Right ventricle myocardium superior (tissue), 1 donor: ENCODE results near the gene PLEKHA6. TPM values are rescaled to one million over a fixed set of nuclear protein-coding genes. Genes with fewer than 3 reads are reported as not detected.
"Not testable (repeated sequence)": the region's sequence is repeated elsewhere in the genome, so short reads cannot be mapped to it uniquely, and the experiment has no call there.

Experiments
- ATAC-seq: fragments of 200-7000 bp; cut with Tn5 transposase; one replicate; pipeline ENCODE4 v1.9.1; 2020; ENCODE audit warnings: mild to moderate bottlenecking; ENCODE audit not compliant: poor library complexity
- DNase-seq: peaks from one replicate; pipeline ENCODE4 v3.0.0-alpha.2; 2020
- intact Hi-C: fragments of 100-400 bp; cut with DNase I; formaldehyde crosslinking; loops from one replicate; pipeline ENCODE4 v1.11.2; 2022
- total RNA-seq: library from RNA; stranded (reverse); fragmentation: NEBNext Ultra II Directional; extraction: Animal tissue kit (Norgen Biotek cat#: 25700); gene quantifications from one replicate; pipeline ENCODE4 v1.2.1, GENCODE V29; 2021
- donor health status: DM: no; HTN: yes; CAD: no; lungs with severe emphysema.

PLEKHA6 gene
- total RNA-seq, 1 donor from 2014 or later, result 20.0 TPM

DNA sequence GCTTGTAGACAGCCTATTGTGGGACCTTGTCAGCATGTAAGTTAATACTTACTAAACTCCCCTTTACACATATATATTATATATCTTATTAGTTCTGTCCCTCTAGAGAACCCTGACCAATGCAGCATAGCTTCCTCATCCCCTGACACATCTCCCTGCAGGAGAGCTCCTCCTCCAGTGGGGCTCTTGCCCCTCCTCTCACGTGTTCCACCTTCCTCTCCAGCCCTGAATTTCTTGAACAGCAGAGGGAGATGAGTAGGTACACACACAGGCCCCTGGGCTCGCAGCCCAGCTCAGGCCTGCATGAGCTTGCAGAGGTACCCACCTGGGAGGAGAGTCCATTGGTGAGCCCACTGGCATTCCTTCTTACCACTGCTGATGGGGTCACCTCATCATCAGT is 118.7 kb downstream of the PLEKHA6 start:
- intact Hi-C loops, result no loop called here
- no peak for ATAC-seq
- DNase-seq, result no peak

DNA sequence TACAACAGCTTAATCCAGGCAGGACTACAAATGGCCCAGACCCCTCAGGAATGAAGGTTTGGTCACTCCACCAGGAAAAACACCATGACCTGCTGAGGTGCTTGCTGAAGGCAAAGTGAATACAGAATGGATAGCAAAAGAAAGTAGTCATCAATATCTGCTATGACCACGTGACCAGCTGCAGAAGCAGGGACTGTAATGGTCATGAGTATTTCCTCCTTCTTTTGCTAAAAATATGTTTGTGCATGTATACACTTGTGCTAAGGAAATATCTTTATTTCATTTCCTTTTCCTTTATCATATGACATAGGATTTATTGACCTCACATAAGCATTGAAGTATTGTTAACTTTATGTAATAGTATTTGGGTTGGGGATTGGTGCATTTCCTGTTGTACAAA is 119.5 kb downstream of the PLEKHA6 start:
- intact Hi-C loops, result no loop called here
- ATAC-seq, result no peak
- no peak for DNase-seq

DNA sequence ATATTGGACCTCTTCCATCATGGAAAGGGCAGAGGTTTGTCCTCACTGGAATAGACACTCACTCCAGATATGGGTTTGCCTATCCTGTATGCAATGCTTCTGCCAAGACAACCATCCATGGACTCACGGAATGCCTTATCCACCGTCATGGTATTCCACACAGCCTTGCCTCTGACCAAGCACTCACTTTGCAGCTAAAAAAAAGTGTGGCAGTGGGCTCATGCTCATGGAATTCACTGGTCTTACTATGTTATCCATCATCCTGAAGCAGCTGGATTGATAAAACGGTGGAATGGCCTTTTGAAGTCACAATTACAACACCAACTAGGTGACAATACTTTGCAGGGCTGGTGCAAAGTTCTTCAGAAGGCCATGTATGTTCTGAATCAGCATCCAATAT is 120.3 kb downstream of the PLEKHA6 start:
- ATAC-seq, DNase-seq, intact Hi-C loops: not testable (repeated sequence)

GRCh38 chr1:204238520-204238919 is 121.2 kb downstream of the PLEKHA6 start:
- intact Hi-C loops, ATAC-seq, DNase-seq: not testable (repeated sequence)

- ATAC-seq, intact Hi-C loops, DNase-seq: not testable (repeated sequence)
Measured at GRCh38 chr1:204237515-204237914, 122.2 kb downstream of the PLEKHA6 start.

GRCh38 chr1:204232526-204232925 is 127.2 kb downstream of the PLEKHA6 start:
- no peak for DNase-seq
- intact Hi-C loops, result no loop called here
- no peak for ATAC-seq

GRCh38 chr1:204230211-204230610 is 129.5 kb downstream of the PLEKHA6 start:
- intact Hi-C loops, result no loop called here
- DNase-seq (no peak), ATAC-seq (no peak)

GRCh38 chr1:204228896-204229295 is 130.8 kb downstream of the PLEKHA6 start:
- intact Hi-C loops, result no loop called here
- ATAC-seq (no peak), DNase-seq (no peak)

DNA sequence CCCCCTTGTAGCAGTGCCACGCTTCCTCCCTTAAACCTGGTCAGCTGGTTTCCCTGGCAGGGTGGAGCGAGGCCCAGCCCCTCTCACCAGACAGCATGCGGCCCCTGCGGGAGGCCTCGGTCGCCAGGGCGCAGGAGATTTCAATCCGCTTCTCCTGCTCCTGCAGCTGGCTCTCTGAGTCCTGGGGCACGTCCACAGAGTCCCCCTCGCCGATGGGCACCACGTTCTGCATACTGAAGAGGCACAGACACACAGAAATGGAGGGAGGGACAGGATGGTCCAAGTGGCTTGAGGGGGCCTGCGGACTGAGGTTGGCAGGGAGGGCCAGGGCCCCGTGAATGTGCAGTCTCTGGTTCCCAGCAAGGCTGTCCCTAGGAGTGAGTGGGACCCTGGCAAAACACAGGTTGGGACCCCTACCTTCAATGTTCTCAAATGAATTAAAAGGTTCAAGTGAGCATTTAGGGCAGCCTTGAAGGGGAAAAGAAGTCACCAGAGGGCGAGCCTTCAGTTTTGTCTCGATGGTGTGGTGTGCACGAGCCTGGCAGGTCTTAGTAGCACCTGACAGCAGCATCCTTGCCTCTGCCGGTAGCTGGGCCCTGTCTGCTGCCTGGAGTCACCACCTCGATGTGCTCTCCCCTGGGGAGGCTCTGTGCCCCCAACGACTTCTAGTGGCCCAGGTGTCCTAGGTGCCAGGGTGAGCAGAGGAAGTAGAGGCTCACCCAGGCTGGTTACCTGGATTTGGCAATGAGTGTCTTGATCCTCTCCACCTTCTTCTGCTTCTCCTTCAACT is 131.5 kb downstream of the PLEKHA6 start:
- intact Hi-C loops, result no loop called here

DNA sequence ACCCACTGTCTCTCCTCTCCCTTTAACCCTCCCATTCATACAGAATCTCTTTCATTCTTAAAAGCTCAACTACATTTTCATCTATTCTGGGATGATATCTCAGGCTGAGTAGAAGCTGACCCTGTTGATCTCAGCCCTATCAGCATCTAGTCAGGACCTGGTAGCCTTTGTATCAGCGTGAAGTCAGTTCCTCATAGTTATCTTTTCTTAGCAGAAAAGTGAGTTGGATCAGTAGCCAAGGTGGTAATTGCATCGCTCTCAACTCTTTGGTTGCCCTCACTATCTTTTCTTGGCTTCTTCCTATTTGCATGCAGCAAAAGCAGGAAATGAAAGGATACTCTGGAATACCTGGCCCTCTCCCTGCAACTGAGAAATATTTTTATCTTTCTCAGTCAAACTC is 132.4 kb downstream of the PLEKHA6 start:
- no peak for DNase-seq
- ATAC-seq, result no peak
- intact Hi-C loops, result no loop called here

More for the DNA sequence above, 131.5 kb downstream of the PLEKHA6 start:
- no peak for ATAC-seq
- DNase-seq, result no peak

DNA sequence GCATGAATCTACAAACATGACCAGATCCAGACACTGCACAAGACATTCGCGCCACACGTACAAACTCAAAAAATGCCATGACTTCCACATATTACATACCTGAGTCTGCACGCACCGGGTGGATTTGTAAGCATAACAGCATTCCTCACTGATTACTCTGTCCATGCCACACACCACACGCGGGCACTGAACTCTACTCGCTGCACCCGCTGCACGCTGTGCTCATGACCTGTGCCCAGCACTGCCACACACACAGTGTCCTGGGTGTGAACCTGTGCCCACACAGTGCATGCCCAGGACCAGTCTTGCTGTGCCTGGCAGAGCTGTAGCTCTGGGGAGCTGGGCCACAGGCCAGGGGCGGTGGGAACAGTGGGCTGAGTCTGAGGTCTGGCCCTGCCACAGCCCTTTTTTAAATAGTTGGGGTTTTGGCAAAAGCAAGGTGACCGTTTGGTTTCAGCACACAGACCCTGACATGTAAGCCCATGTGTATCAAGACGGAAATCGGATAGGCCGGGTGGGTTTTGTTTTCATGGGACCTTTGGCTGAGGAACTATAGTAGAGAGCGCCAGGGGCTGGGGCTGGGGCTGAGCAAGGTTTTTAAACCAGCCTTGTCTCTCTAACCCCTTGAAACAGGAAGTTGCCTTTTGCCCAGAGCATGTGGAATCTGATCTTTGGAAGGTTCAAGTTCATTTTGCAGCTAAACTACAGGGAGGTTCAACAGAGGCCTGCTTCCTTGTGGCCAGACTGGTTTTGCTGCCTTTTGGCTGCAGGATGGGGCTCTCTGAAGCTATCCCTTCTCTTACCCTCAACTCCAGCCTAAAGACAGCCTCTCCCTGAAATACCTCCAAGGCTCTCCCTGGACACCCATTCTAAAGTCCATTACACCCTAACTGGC is 133.6 kb downstream of the PLEKHA6 start:
- ATAC-seq (no peak), DNase-seq (no peak)
- intact Hi-C loops, result no loop called here

GRCh38 chr1:204224655-204225054 is 135.1 kb downstream of the PLEKHA6 start:
- no peak for ATAC-seq
- no peak for DNase-seq
- intact Hi-C loops, result no loop called here

DNA sequence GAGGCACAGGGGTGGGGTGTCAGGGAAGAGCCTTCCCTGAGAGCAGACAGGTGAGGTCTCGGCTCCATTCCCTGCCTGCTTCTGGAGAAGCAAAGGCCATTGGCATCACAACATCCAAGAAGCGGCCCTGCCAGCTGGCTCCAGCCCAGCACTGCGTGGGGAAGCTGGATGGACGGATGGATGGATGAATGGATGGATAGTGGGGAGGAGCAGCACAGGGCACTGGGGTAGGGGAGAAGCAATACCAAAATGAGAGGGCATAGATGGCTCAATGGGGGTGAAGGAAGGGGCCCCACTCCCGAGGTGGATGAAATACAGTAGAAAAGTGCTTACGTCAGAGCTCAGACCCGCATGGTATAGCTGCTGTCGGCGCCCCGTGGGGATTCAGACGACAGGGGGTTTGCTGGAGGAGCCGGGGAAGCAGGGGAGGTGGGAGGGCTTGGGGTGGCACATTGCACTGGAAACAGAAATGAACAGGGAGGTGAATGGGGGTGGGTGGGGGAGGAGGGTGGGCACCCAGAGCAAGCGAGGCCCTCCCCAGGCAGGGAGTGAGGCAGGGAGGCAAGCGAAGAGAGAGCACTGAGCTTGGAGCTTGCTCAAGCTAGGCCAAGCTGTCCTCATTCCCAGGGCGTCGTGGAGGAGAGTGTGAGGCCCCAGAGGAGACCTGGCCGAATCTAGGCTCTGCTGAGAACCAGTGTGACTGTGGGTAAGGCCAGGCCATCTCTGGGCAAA is 136.4 kb downstream of the PLEKHA6 start:
- DNase-seq (no peak), ATAC-seq (no peak)
- intact Hi-C loops, result no loop called here

GRCh38 chr1:204222764-204223055 is 137.0 kb downstream of the PLEKHA6 start:
- no peak for DNase-seq
- intact Hi-C loops, result no loop called here
- ATAC-seq, result no peak

GRCh38 chr1:204222006-204222763 is 137.5 kb downstream of the PLEKHA6 start:
- no peak for DNase-seq
- intact Hi-C loops, result no loop called here
- no peak for ATAC-seq

GRCh38 chr1:204221271-204221670 is 138.5 kb downstream of the PLEKHA6 start:
- no peak for DNase-seq
- intact Hi-C loops, result no loop called here
- ATAC-seq, result no peak

DNA sequence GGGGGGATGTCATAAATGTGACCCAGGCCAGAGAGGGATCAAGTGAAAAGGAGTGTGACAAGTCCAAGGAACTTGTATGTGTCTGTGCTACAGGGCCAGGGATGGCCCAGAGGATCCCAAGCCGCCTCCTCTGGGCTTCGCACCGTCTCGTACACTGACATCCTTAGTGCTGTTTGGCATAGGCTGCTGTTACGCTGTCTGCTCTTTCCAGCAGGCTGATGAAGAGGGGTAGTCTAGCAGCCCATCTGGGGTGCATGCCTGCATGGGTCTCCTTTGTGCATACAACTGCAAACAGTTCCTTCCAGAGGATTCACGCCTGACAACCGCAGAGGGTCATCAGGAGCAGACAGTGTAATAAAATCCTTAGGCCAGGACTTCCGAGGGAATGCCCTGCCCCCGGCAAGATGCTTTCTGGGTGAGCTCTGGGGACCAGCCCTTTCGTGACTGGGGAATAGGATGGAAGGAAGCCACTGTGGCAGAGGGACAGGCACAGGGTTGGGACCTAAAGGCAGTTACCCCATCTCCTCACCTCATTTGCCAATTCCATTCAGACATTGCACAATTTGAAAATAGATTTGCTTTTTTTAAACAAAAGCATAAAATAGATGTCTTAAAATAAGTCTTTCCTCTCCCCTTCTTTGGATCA is 139.6 kb downstream of the PLEKHA6 start:
- intact Hi-C loops, result loop anchor here (5.0 kb wide), 1 partner anchor 142 kb away; no protein-coding TSS in a partner anchor
- no peak for ATAC-seq

GRCh38 chr1:204218552-204218951 is 141.2 kb downstream of the PLEKHA6 start:
- ATAC-seq, result no peak
- no peak for DNase-seq
- intact Hi-C loops, result loop anchor here (5.0 kb wide), 1 partner anchor 144 kb away; no protein-coding TSS in a partner anchor

More for the DNA sequence above, 139.6 kb downstream of the PLEKHA6 start:
- DNase-seq, result no peak
